Brain pericyte (primary cell): ENCODE data around the gene NEB.
"Not testable (repeated sequence)": the region's sequence is repeated elsewhere in the genome, so short reads cannot be mapped to it uniquely, and the experiment has no call there.

Experiments used
- DNase-seq: peaks from one replicate; pipeline ENCODE4 v3.0.0-alpha.2; 2012; ENCODE audit warnings: low read depth, low spot score

Gene NEB

GRCh38 chr2:151707857-151708256, 26.4 kb downstream of the NEB start:
- no peak for DNase-seq

- DNase-seq = not testable (repeated sequence)
Observed at GRCh38 chr2:151704480-151704961, 29.8 kb downstream of the NEB start.

GRCh38 chr2:151698134-151698533, 36.1 kb downstream of the NEB start:
- not testable (repeated sequence) for DNase-seq

- DNase-seq = no peak
Observed at GRCh38 chr2:151695778-151696177, 38.5 kb downstream of the NEB start.

- no peak for DNase-seq
Observed at GRCh38 chr2:151691631-151692030, 42.6 kb downstream of the NEB start.

GRCh38 chr2:151688719-151689118, 45.6 kb downstream of the NEB start:
- DNase-seq = no peak

GRCh38 chr2:151682459-151683003, 51.7 kb downstream of the NEB start:
- no peak for DNase-seq

GRCh38 chr2:151681051-151681450, 53.2 kb downstream of the NEB start:
- DNase-seq = no peak

- no peak for DNase-seq
Observed at GRCh38 chr2:151679994-151680393, 54.3 kb downstream of the NEB start.

- DNase-seq = no peak
Observed at GRCh38 chr2:151678849-151679248, 55.4 kb downstream of the NEB start.

- DNase-seq = no peak
Observed at GRCh38 chr2:151673016-151673415, 61.3 kb downstream of the NEB start.

- DNase-seq = no peak
Observed at GRCh38 chr2:151672277-151672676, 62.0 kb downstream of the NEB start.

- no peak for DNase-seq
Observed at GRCh38 chr2:151670846-151671597, 63.3 kb downstream of the NEB start.

- DNase-seq = no peak
Observed at GRCh38 chr2:151670346-151670745, 63.9 kb downstream of the NEB start.

- DNase-seq = no peak
Observed at GRCh38 chr2:151669585-151670081, 64.6 kb downstream of the NEB start.

- no peak for DNase-seq
Observed at GRCh38 chr2:151668737-151669136, 65.5 kb downstream of the NEB start.

GRCh38 chr2:151665959-151666358, 68.3 kb downstream of the NEB start:
- DNase-seq = no peak

GRCh38 chr2:151664520-151664919, 69.8 kb downstream of the NEB start:
- DNase-seq = no peak

GRCh38 chr2:151661625-151662024, 72.7 kb downstream of the NEB start:
- no peak for DNase-seq

- DNase-seq = no peak
Observed at GRCh38 chr2:151658081-151658480, 76.2 kb downstream of the NEB start.

GRCh38 chr2:151657667-151658076, 76.6 kb downstream of the NEB start:
- no peak for DNase-seq

GRCh38 chr2:151655663-151656398, 78.4 kb downstream of the NEB start:
- DNase-seq = no peak
